CD4-positive, alpha-beta T cell (primary cell): ENCODE data around the gene GLCE. TPM values are rescaled to one million over a fixed set of nuclear protein-coding genes. Genes with fewer than 3 reads are reported as not detected.

Experiments used
- ATAC-seq: fragments of 200-7000 bp; cut with Tn5 transposase; one replicate; pipeline ENCODE4 v1.10.0; 2022; ENCODE audit warnings: mild to moderate bottlenecking; ENCODE audit not compliant: poor library complexity
- CTCF ChIA-PET: fragments of 350-600 bp; sonication (Branson Sonifier 250); formaldehyde crosslinking; loops from one replicate; lab custom pipeline; 2021; ENCODE audit warnings: antibody characterized with exemption, inconsistent platforms; lab: Charles Lee
- POLR2A ChIA-PET: fragments of 350-600 bp; sonication (Branson Sonifier 250); formaldehyde crosslinking; loops from one replicate; lab custom pipeline; 2021; ENCODE audit warnings: antibody characterized with exemption, inconsistent platforms; lab: Charles Lee
- DNase-seq, 14 experiments: peaks; one replicate each; pipeline ENCODE4 v3.0.0-alpha.2; 2013 to 2020; ENCODE audit warnings: mixed read lengths in 2 of 14
- H3K27ac ChIP-seq, 2 donors: one replicate each; pipeline versions ENCODE4 v1.5.1 to v1.7.0; 2013; ENCODE audit warnings: low read length in 2 of 2, low read depth in 1 of 2, mild to moderate bottlenecking in 1 of 2
- H3K27me3 ChIP-seq, 2 experiments: 1 replicate in 1 of 2; 2 replicates in 1 of 2; pipeline versions ENCODE4 v1.6.1 to v1.7.0; 2013; ENCODE audit warnings: low read length in 2 of 2, control low read depth in 1 of 2, mild to moderate bottlenecking in 1 of 2, moderate library complexity in 1 of 2; ENCODE audit not compliant: insufficient read depth in 2 of 2, control insufficient read depth in 1 of 2
- H3K36me3 ChIP-seq: one replicate; pipeline ENCODE4 v1.6.1; 2013; ENCODE audit warnings: low read length, control low read depth; ENCODE audit not compliant: insufficient read depth
- H3K4me1 ChIP-seq: one replicate; pipeline ENCODE4 v1.6.1; 2013; ENCODE audit warnings: low read length, control low read depth; ENCODE audit not compliant: insufficient read depth
- H3K4me3 ChIP-seq: one replicate; pipeline ENCODE4 v1.5.1; 2013; ENCODE audit warnings: mild to moderate bottlenecking, low read length, moderate library complexity
- H3K9me3 ChIP-seq, 2 experiments: 1 replicate in 1 of 2; 2 replicates in 1 of 2; pipeline versions ENCODE4 v1.6.1 to v1.7.0; 2013; ENCODE audit warnings: low read length in 2 of 2, mild to moderate bottlenecking in 2 of 2, control low read depth in 1 of 2, moderate library complexity in 1 of 2; ENCODE audit not compliant: control insufficient read depth in 1 of 2, insufficient read depth in 1 of 2
- H3K27ac Mint-ChIP-seq: one replicate; pipeline ENCODE4 v1.8.0; 2020; ENCODE audit warnings: mixed read lengths
- H3K27me3 Mint-ChIP-seq: one replicate; pipeline ENCODE4 v1.8.0; 2021; ENCODE audit warnings: mixed read lengths
- H3K36me3 Mint-ChIP-seq: one replicate; pipeline ENCODE4 v1.8.0; 2021; ENCODE audit warnings: low read depth, mixed read lengths
- H3K4me1 Mint-ChIP-seq: one replicate; pipeline ENCODE4 v1.8.0; 2021; ENCODE audit warnings: low read depth, mixed read lengths
- H3K4me3 Mint-ChIP-seq: one replicate; pipeline ENCODE4 v1.8.0; 2020; ENCODE audit warnings: mild to moderate bottlenecking, mixed read lengths
- H3K9me3 Mint-ChIP-seq: one replicate; pipeline ENCODE4 v1.8.0; 2020; ENCODE audit warnings: mixed read lengths
- intact Hi-C, 2 experiments: fragments of 100-400 bp; cut with DNase I in 1 of 2; cut with micrococcal nuclease in 1 of 2; formaldehyde crosslinking; loops; one replicate each; pipeline versions ENCODE4 v1.15.1 to v1.9.0; 2023 to 2025; cut with DNase I, micrococcal nuclease
- total RNA-seq, 174 experiments: library from RNA in 2 of 174; stranded (reverse) in 2 of 174; gene quantifications; one replicate each; pipeline ENCODE4 v1.2.3 and lab custom pipeline; 2021 to 2026
- TF ChIP-seq, protein P1 (sequence below): fragments of 200-600 bp; IDR thresholded peaks from one replicate; pipeline ENCODE4 v1.8.0; 2022; ENCODE audit warnings: antibody characterized with exemption, mild to moderate bottlenecking

GLCE gene
- total RNA-seq, 2 experiments from 2014 or later = 3.2 TPM

DNA sequence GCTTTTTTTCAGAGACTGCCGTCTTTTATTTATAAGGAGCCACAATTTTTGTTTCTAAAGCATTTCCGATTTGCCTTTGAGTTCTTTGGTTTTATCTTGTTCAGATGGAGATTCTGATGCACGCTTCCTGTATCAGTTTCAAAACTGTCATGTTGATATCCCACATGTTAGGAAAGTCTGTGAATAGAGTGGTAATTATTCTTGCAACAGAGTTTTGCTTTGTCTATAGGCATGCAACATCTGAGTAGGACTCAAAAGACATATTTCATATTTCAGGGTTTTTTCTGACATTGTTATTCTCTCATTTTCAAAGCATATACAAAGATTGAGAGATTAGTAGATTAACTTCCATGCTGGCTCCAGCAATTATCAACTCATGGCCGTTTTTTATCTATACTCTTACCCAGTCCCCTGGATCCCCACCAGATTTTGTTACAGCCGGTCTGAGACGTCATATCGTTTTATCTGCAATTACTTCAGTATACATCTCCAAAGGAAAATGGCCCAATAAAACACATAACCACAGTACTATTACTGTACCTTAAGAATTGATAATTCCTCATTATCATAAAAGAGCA, 160.6 kb downstream of the GLCE start:
- H3K36me3 Mint-ChIP-seq = no peaks in the 10 kb centered on the region
- Histone ChIP-seq H3K27me3 (peaks cover 0 to 3% of the 10 kb centered on the region in 2 experiments), H3K4me3 (no peak overlapping the region), H3K27ac (no peak overlapping the region), H3K9me3 (no peaks in the 10 kb centered on the region), H3K4me1 (peaks cover 2% of the 10 kb centered on the region), H3K36me3 (no peaks in the 10 kb centered on the region)
- H3K9me3 Mint-ChIP-seq = no peaks in the 10 kb centered on the region
- POLR2A ChIA-PET = no interaction called here
- CTCF ChIA-PET = no interaction called here
- TF ChIP-seq, protein P1, sequence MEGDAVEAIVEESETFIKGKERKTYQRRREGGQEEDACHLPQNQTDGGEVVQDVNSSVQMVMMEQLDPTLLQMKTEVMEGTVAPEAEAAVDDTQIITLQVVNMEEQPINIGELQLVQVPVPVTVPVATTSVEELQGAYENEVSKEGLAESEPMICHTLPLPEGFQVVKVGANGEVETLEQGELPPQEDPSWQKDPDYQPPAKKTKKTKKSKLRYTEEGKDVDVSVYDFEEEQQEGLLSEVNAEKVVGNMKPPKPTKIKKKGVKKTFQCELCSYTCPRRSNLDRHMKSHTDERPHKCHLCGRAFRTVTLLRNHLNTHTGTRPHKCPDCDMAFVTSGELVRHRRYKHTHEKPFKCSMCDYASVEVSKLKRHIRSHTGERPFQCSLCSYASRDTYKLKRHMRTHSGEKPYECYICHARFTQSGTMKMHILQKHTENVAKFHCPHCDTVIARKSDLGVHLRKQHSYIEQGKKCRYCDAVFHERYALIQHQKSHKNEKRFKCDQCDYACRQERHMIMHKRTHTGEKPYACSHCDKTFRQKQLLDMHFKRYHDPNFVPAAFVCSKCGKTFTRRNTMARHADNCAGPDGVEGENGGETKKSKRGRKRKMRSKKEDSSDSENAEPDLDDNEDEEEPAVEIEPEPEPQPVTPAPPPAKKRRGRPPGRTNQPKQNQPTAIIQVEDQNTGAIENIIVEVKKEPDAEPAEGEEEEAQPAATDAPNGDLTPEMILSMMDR = no peak
- intact Hi-C loops = no loop called here
- H3K27me3 Mint-ChIP-seq = peaks cover 15% of the 10 kb centered on the region
- no peak overlapping the region for H3K27ac Mint-ChIP-seq
- no peak overlapping the region for H3K4me3 Mint-ChIP-seq
- ATAC-seq (no peak), DNase-seq (no peak)
- H3K4me1 Mint-ChIP-seq = peaks cover 9% of the 10 kb centered on the region

Other genes with a start within 250 kb of the GLCE start
- gene SPESP1, start 230.1 kb upstream of the GLCE start, total RNA-seq = not detected
- gene NOX5, start 145.9 kb upstream of the GLCE start, total RNA-seq = not detected
- not detected for gene PAQR5, start 138.3 kb downstream of the GLCE start, total RNA-seq